Breast epithelium (tissue), 4 donors: ENCODE data around the gene LCN10. TPM values are rescaled to one million over a fixed set of nuclear protein-coding genes. Genes with fewer than 3 reads are reported as not detected.
"Not testable (repeated sequence)": the region's sequence is repeated elsewhere in the genome, so short reads cannot be mapped to it uniquely, and the experiment has no call there.

Source experiments
- DNase-seq, 2 donors: peaks; one replicate each; pipeline ENCODE4 v3.0.0-alpha.2; 2019; ENCODE audit warnings: low spot score in 2 of 2
- H3K27ac ChIP-seq, 2 donors: fragments of 200-600 bp; sonication (generic) in 1 of 2; one replicate each; pipeline ENCODE4 v1.5.1; 2016 to 2019; ENCODE audit warnings: mild to moderate bottlenecking in 1 of 2
- H3K27me3 ChIP-seq, 2 donors: fragments of 200-600 bp; sonication (generic) in 1 of 2; one replicate each; pipeline versions ENCODE4 v1.5.1 to v1.6.0; 2017 to 2019; ENCODE audit warnings: control low read depth in 1 of 2, mild to moderate bottlenecking in 1 of 2
- H3K36me3 ChIP-seq: fragments of 200-600 bp; one replicate; pipeline ENCODE4 v1.5.1; 2019
- H3K4me1 ChIP-seq, 2 donors: fragments of 200-600 bp; sonication (generic); one replicate each; pipeline ENCODE4 v1.5.1; 2016 to 2019; ENCODE audit warnings: control low read depth in 1 of 2
- H3K4me3 ChIP-seq, 3 donors: fragments of 200-600 bp; sonication (generic); 1 replicate in 2 of 3; 2 replicates in 1 of 3; pipeline ENCODE4 v1.5.1; 2016 to 2019; ENCODE audit warnings: mild to moderate bottlenecking in 3 of 3, moderate library complexity in 2 of 3
- H3K9me3 ChIP-seq, 2 donors: fragments of 200-600 bp; sonication (generic) in 1 of 2; one replicate each; pipeline ENCODE4 v1.5.1; 2016 to 2019; ENCODE audit warnings: control low read depth in 1 of 2
- CTCF ChIP-seq, 3 donors: fragments of 450-650 bp; IDR thresholded peaks; one replicate each; pipeline ENCODE4 v1.5.1; 2016 to 2017; ENCODE audit warnings: antibody characterized with exemption in 3 of 3, mild to moderate bottlenecking in 3 of 3, moderate library complexity in 3 of 3
- POLR2A ChIP-seq: fragments of 450-650 bp; IDR thresholded peaks from one replicate; pipeline ENCODE4 v1.6.1; 2016; ENCODE audit warnings: antibody characterized with exemption, mild to moderate bottlenecking, moderate library complexity
- POLR2AphosphoS5 ChIP-seq, 3 donors: sonication (generic); formaldehyde crosslinking; IDR thresholded peaks; one replicate each; pipeline ENCODE4 v1.6.1; 2017; ENCODE audit warnings: antibody characterized with exemption in 3 of 3
- intact Hi-C: fragments of 100-400 bp; cut with DNase I; formaldehyde crosslinking; loops from one replicate; pipeline ENCODE4 v1.15.1; 2023; ENCODE audit warnings: low total_unique reads
- total RNA-seq, 3 donors: library from RNA; depleted of rRNA; stranded (reverse); fragments of >200 nt; gene quantifications; one replicate each; pipeline ENCODE4 v1.1.0, GENCODE V29; 2016

LCN10 gene
- total RNA-seq, 3 donors from 2014 or later: 0.73 to 6.9 (median 6.7) TPM

GRCh38 chr9:136761545-136761981 is 18.8 kb upstream of the LCN10 start:
- H3K27ac ChIP-seq: no peak overlapping the region
- no peaks in the 10 kb centered on the region for H3K36me3 ChIP-seq
- intact Hi-C loops: no loop called here
- no peak overlapping the region for H3K4me3 ChIP-seq
- TF ChIP-seq POLR2A: no peak
- no peak for TF ChIP-seq POLR2AphosphoS5 (IDR thresholded peaks at IDR 0.05)
- TF ChIP-seq CTCF (IDR thresholded peaks at IDR 0.05): no peak
- H3K27me3 ChIP-seq: peaks cover 0 to 22% of the 10 kb centered on the region in 2 donors
- no peaks in the 10 kb centered on the region for H3K4me1 ChIP-seq
- H3K9me3 ChIP-seq: no peaks in the 10 kb centered on the region
- no peak for DNase-seq

GRCh38 chr9:136760834-136761544 is 18.2 kb upstream of the LCN10 start:
- H3K9me3 ChIP-seq, H3K4me1 ChIP-seq, intact Hi-C loops, H3K27ac ChIP-seq, H3K4me3 ChIP-seq, H3K36me3 ChIP-seq: not testable (repeated sequence)
- H3K27me3 ChIP-seq: peaks cover 0 to 22% of the 10 kb centered on the region in 2 donors
- peak in 1 of 2 donors; percentile 53 for DNase-seq

- H3K4me3 ChIP-seq: no peak overlapping the region
- no peaks in the 10 kb centered on the region for H3K4me1 ChIP-seq
- TF ChIP-seq POLR2A (no peak), CTCF (IDR thresholded peaks at IDR 0.05) (no peak), POLR2AphosphoS5 (IDR thresholded peaks at IDR 0.05) (no peak)
- H3K9me3 ChIP-seq: peaks cover 0 to 5% of the 10 kb centered on the region in 2 donors
- no peak for DNase-seq
- H3K27ac ChIP-seq: no peak overlapping the region
- H3K36me3 ChIP-seq: no peaks in the 10 kb centered on the region
- H3K27me3 ChIP-seq: peaks cover 0 to 22% of the 10 kb centered on the region in 2 donors
- intact Hi-C loops: no loop called here
Observed at GRCh38 chr9:136760424-136760823, 17.7 kb upstream of the LCN10 start.

- H3K27me3 ChIP-seq: peaks cover 0 to 17% of the 10 kb centered on the region in 2 donors
- no peaks in the 10 kb centered on the region for H3K36me3 ChIP-seq
- intact Hi-C loops: no loop called here
- H3K4me1 ChIP-seq: no peaks in the 10 kb centered on the region
- H3K4me3 ChIP-seq: no peak overlapping the region
- TF ChIP-seq CTCF (IDR thresholded peaks at IDR 0.05) (no peak), POLR2AphosphoS5 (IDR thresholded peaks at IDR 0.05) (no peak), POLR2A (no peak)
- H3K27ac ChIP-seq: no peak overlapping the region
- peaks cover 0 to 9% of the 10 kb centered on the region in 2 donors for H3K9me3 ChIP-seq
- DNase-seq: no peak
Observed at GRCh38 chr9:136759436-136760325, 16.9 kb upstream of the LCN10 start.

GRCh38 chr9:136759001-136759400 is 16.3 kb upstream of the LCN10 start:
- H3K36me3 ChIP-seq: no peaks in the 10 kb centered on the region
- no peak for DNase-seq
- TF ChIP-seq CTCF (IDR thresholded peaks at IDR 0.05) (no peak), POLR2AphosphoS5 (IDR thresholded peaks at IDR 0.05) (no peak), POLR2A (no peak)
- H3K4me3 ChIP-seq: no peak overlapping the region
- peaks cover 0 to 9% of the 10 kb centered on the region in 2 donors for H3K9me3 ChIP-seq
- no peak overlapping the region for H3K27ac ChIP-seq
- H3K27me3 ChIP-seq: peaks cover 0 to 13% of the 10 kb centered on the region in 2 donors
- intact Hi-C loops: no loop called here
- H3K4me1 ChIP-seq: no peaks in the 10 kb centered on the region
